Ishikawa (cell line): ENCODE data around the gene CFAP53.

Experiments
- CEBPB ChIP-seq: IDR thresholded peaks from 2 replicates; pipeline ENCODE4 v1.6.1; 2012
- EGR1 ChIP-seq: IDR thresholded peaks from 2 replicates; pipeline ENCODE4 v1.6.1; 2012
- EP300 ChIP-seq: IDR thresholded peaks from 2 replicates; pipeline ENCODE4 v1.6.1; 2012; ENCODE audit warnings: borderline replicate concordance
- RAD21 ChIP-seq: IDR thresholded peaks from 2 replicates; pipeline ENCODE4 v1.6.1; 2012; ENCODE audit warnings: low read depth
- TCF12 ChIP-seq: IDR thresholded peaks from 2 replicates; pipeline ENCODE4 v1.6.1; 2012; ENCODE audit warnings: low read depth
- TEAD4 ChIP-seq: IDR thresholded peaks from 2 replicates; pipeline ENCODE4 v1.6.1; 2012
- YY1 ChIP-seq: IDR thresholded peaks from 2 replicates; pipeline ENCODE4 v1.6.1; 2012; ENCODE audit warnings: low read depth

Gene CFAP53

GRCh38 chr18:50177294-50177992 is 88.9 kb downstream of the CFAP53 start:
- TF ChIP-seq CEBPB (no peak), EP300 (no peak), RAD21 (no peak), TCF12 (no peak), EGR1 (no peak), TEAD4 (no peak), YY1 (no peak)
